PC-3 (cell line): ENCODE measurements around the gene PADI6. TPM values are rescaled to one million over a fixed set of nuclear protein-coding genes. Genes with fewer than 3 reads are reported as not detected.

Source experiments
- ATAC-seq: fragments of 200-7000 bp; cut with Tn5 transposase; 2 replicates; pipeline ENCODE4 v1.9.1; 2020; ENCODE audit warnings: mild to moderate bottlenecking, moderate library complexity
- BruUV-seq: library from RNA; stranded (reverse); fragments of 400-500 nt; replicated peaks from 2 replicates; lab custom pipeline; 2021; lab: Mats Ljungman, UMichigan
- CTCF ChIA-PET: fragments of 300-600 bp; sonication (Branson Sonifier 250); formaldehyde crosslinking; loops from one replicate; lab custom pipeline; 2022; ENCODE audit warnings: antibody characterized with exemption; lab: Charles Lee
- POLR2A ChIA-PET: fragments of 300-600 bp; sonication (Branson Sonifier 250); formaldehyde crosslinking; loops from one replicate; lab custom pipeline; 2022; ENCODE audit warnings: antibody characterized with exemption; ENCODE audit not compliant: unreplicated experiment; lab: Charles Lee
- DNase-seq: peaks from one replicate; pipeline ENCODE4 v3.0.0-alpha.2; 2015
- H2AFZ ChIP-seq: fragments of 300-600 bp; sonication (generic); 2 replicates; pipeline ENCODE4 v1.6.0; 2016; ENCODE audit warnings: antibody characterized with exemption, low read length
- H3F3A ChIP-seq: fragments of 300-600 bp; sonication (generic); one replicate; pipeline ENCODE4 v1.6.0; 2017; ENCODE audit warnings: antibody characterized with exemption, low read length, control low read depth, mild to moderate bottlenecking; ENCODE audit not compliant: unreplicated experiment
- H3K27ac ChIP-seq: fragments of 300-600 bp; sonication (generic); 2 replicates; pipeline ENCODE4 v1.5.1; 2016; ENCODE audit warnings: mild to moderate bottlenecking, low read length
- H3K27me3 ChIP-seq: fragments of 300-600 bp; sonication (generic); 2 replicates; pipeline ENCODE4 v1.6.1; 2016; ENCODE audit warnings: low read length, mixed read lengths
- H3K36me3 ChIP-seq: fragments of 300-600 bp; sonication (generic); 2 replicates; pipeline ENCODE4 v1.6.1; 2016; ENCODE audit warnings: low read depth, mixed run types, low read length, mixed read lengths
- H3K4me1 ChIP-seq: fragments of 300-600 bp; sonication (generic); 2 replicates; pipeline ENCODE4 v1.5.1; 2016; ENCODE audit warnings: low read length; ENCODE audit not compliant: insufficient read depth
- H3K4me2 ChIP-seq: fragments of 300-600 bp; sonication (generic); 2 replicates; pipeline ENCODE4 v1.6.0; 2016; ENCODE audit warnings: low read length
- H3K4me3 ChIP-seq: fragments of 300-600 bp; sonication (generic); 2 replicates; pipeline ENCODE4 v1.5.1; 2016; ENCODE audit warnings: mild to moderate bottlenecking, low read length, mixed read lengths
- H3K79me2 ChIP-seq: fragments of 300-600 bp; sonication (generic); 2 replicates; pipeline ENCODE4 v1.6.1; 2017; ENCODE audit warnings: low read length, mixed read lengths
- H3K9ac ChIP-seq: fragments of 300-600 bp; sonication (generic); 2 replicates; pipeline ENCODE4 v1.6.0; 2016; ENCODE audit warnings: mild to moderate bottlenecking, low read length
- H3K9me2 ChIP-seq: fragments of 300-600 bp; sonication (generic); replicated peaks from 2 replicates; pipeline ENCODE4 v1.6.1; 2016; ENCODE audit warnings: mixed run types, low read length, mixed read lengths
- H3K9me3 ChIP-seq: fragments of 300-600 bp; sonication (generic); 2 replicates; pipeline ENCODE4 v1.6.1; 2016; ENCODE audit warnings: low read length, mixed read lengths
- H4K20me1 ChIP-seq: fragments of 300-600 bp; sonication (generic); 2 replicates; pipeline ENCODE4 v1.6.1; 2016; ENCODE audit warnings: low read length, mixed read lengths
- EZH2 ChIP-seq: fragments of 300-600 bp; sonication (generic); IDR thresholded peaks from one replicate; pipeline ENCODE4 v1.6.1; 2017; ENCODE audit warnings: antibody characterized with exemption, mild to moderate bottlenecking, low read length; ENCODE audit not compliant: unreplicated experiment
- EZH2phosphoT487 ChIP-seq: fragments of 300-600 bp; sonication (generic); IDR thresholded peaks from 2 replicates; pipeline ENCODE4 v1.6.1; 2018; ENCODE audit warnings: mild to moderate bottlenecking, antibody characterized with exemption, low read length, borderline replicate concordance
- intact Hi-C: fragments of 100-400 bp; cut with micrococcal nuclease; formaldehyde crosslinking; loops from 2 replicates; pipeline ENCODE4 v1.9.0; 2023
- total RNA-seq: library from RNA; depleted of rRNA; stranded (reverse); fragments of >200 nt; gene quantifications from 2 replicates; pipeline ENCODE4 v1.2.3, GENCODE V29; 2014
- TF ChIP-seq, protein P1 (sequence below): fragments of 300-600 bp; sonication (generic); conservative IDR thresholded peaks from 2 replicates; pipeline ENCODE4 v1.5.1; 2017; ENCODE audit warnings: antibody characterized with exemption, low read depth, mild to moderate bottlenecking, low read length

PADI6 gene
- total RNA-seq, 1 experiment from 2014 or later: not detected

DNA sequence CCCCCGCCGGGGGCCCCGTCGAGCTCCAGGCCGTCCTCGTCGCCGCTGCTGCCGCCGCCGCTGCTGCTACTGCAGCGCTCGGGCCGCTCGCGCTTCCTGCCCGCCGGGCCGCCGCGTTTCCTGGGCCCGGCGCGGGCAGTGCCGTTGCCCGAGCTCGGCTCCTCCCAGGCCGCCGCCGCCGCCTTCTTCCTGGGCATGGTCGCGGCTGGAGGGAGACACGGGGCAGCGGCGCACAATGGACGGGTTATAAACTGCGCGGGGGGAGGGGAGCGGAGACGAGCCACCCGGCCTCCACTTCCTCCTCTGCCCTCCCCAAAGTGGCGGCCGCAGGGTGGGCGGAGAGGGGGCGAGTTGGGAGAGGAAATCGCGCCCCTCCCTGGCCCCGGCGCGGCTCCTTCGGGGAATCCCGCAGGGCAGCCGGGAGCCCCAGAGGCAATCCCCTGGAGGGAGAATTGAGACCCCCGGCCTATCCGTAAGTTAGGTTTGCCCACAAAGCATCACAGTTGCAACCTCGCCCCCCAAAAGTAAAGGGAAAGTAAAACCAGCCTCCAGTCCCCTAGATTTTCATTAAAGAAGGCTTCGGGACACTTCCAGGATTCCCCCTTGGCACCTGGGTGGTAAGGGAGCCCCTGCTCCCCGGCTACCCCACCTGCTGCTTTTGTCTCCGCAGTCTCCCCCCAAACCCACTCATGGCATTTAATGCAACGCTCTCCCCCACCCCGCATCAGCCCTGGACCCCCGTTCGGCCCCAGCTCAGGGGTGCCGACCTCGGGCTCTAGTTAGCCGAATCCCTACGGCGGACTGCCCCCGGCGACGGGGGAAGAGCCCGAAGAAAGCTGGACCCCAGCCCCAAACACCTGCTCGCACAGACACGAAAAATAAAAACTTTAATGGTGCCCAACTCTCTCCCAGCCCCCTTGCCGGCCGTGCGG, 66.6 kb downstream of the PADI6 start:
- BruUV-seq: no TSS peak
- intact Hi-C loops: no loop called here
- DNase-seq: peak; percentile 53

DNA sequence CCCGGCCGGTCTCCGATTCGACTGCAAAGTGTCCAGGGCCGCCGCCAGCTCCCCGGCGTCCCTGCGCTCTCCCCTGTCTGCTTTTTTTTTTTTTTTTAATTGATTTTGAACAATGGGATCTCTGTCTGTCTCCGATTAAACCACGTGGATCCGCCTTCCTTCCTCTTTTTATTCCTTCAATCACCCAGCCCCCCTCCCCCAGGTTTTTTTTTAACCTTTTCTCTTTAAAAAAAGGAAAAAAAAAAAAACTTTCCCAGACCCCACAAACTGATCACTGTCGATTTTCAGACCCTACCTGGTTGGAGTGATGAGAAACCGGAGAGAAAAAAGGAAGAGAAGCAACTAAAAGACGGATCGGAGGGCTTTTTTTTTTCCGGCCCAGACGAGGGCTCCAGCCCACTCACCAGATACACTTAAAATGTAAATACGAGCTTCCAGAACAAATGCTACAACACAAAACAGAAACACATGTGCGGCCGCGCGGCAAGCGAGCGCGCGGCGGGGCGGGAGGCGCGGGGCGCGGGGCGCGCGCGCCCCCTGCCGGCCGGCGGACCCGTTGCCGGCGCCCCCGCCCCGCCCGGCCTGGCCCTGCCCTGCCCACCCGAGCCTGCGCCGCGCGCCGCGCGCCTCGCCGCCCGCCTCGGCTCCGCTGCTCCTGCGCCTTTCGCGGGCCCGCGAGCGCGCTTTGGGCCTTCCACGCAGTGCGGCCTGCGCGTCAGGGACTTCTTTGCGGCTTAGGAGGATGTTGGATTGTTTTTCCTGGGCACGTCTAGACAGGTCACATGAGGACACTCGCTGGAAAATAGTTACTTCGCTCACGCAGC, 67.5 kb downstream of the PADI6 start, which contains the start of gene RCC2:
TSS of gene RCC2 (minus strand) at position 428 of the 824 bp plus-strand sequence. CDS start 1,163 bp downstream, outside the sequence.
- Histone ChIP-seq H3K4me1 (peaks cover 43% of the 10 kb centered on the region), H3K4me3 (peak within 1 kb of the TSS; percentile 99), H3K9ac (peak within 1 kb of the TSS; percentile 100), H3K27me3 (no peaks in the 10 kb centered on the region), H3K79me2 (peaks cover 49% of the 10 kb centered on the region), H3F3A (no peaks in the 10 kb centered on the region), H2AFZ (peak within 1 kb of the TSS; percentile 89), H3K27ac (peak within 1 kb of the TSS; percentile 90), H3K9me3 (no peaks in the 10 kb centered on the region), H3K36me3 (peaks cover 15% of the 10 kb centered on the region), H4K20me1 (peaks cover 27% of the 10 kb centered on the region), H3K4me2 (peak within 1 kb of the TSS; percentile 99), H3K9me2 (no peaks in the 10 kb centered on the region)
- ChIA-PET POLR2A (interaction anchor here (0.6 to 0.8 kb wide), 3 partner anchors 20 to 1488 kb away, joined by 3 to 17 read pairs (median 4); no protein-coding TSS in a partner anchor), CTCF (interaction anchor here (0.6 to 1.0 kb wide), 3 partner anchors 167 to 1001 kb away, joined by 3 to 5 read pairs (median 3); no protein-coding TSS in a partner anchor)
- TSS peak; percentile 6 for BruUV-seq
- TF ChIP-seq EZH2phosphoT487: no peak
- TF ChIP-seq, protein P1, sequence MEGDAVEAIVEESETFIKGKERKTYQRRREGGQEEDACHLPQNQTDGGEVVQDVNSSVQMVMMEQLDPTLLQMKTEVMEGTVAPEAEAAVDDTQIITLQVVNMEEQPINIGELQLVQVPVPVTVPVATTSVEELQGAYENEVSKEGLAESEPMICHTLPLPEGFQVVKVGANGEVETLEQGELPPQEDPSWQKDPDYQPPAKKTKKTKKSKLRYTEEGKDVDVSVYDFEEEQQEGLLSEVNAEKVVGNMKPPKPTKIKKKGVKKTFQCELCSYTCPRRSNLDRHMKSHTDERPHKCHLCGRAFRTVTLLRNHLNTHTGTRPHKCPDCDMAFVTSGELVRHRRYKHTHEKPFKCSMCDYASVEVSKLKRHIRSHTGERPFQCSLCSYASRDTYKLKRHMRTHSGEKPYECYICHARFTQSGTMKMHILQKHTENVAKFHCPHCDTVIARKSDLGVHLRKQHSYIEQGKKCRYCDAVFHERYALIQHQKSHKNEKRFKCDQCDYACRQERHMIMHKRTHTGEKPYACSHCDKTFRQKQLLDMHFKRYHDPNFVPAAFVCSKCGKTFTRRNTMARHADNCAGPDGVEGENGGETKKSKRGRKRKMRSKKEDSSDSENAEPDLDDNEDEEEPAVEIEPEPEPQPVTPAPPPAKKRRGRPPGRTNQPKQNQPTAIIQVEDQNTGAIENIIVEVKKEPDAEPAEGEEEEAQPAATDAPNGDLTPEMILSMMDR: no peak
- TF ChIP-seq EZH2: no peak
- DNase-seq (peak; percentile 63), ATAC-seq (peak; percentile 70)
- intact Hi-C loops: loop anchor here (5.0 kb wide), 2 partner anchors 38 to 128 kb away; no protein-coding TSS in a partner anchor

More for the DNA sequence above, 66.6 kb downstream of the PADI6 start:
- Histone ChIP-seq H3K27me3 (no peaks in the 10 kb centered on the region), H3K4me2 (peak overlapping the region; percentile 99), H3F3A (no peaks in the 10 kb centered on the region), H2AFZ (peak overlapping the region; percentile 89), H3K9ac (peak overlapping the region; percentile 100), H3K27ac (peak overlapping the region; percentile 90), H3K9me2 (no peaks in the 10 kb centered on the region), H4K20me1 (peaks cover 36% of the 10 kb centered on the region), H3K79me2 (peaks cover 58% of the 10 kb centered on the region), H3K9me3 (no peaks in the 10 kb centered on the region), H3K4me1 (peaks cover 43% of the 10 kb centered on the region), H3K36me3 (peaks cover 24% of the 10 kb centered on the region), H3K4me3 (peak overlapping the region; percentile 99)
- ATAC-seq: peak; percentile 35
- CTCF ChIA-PET: interaction anchor here (0.6 to 1.0 kb wide), 3 partner anchors 168 to 1002 kb away, joined by 3 to 5 read pairs (median 3); no protein-coding TSS in a partner anchor
- TF ChIP-seq EZH2 (no peak), EZH2phosphoT487 (no peak)
- TF ChIP-seq, protein P1: no peak
- POLR2A ChIA-PET: no interaction called here
